HL-60/S4 (cell line): Measurements from ENCODE around the gene ACAP1.

ENCODE experiments used
- in situ Hi-C: fragments of 300-500 bp; cut with MboI; formaldehyde crosslinking; loops from 2 replicates; pipeline ENCODE4 v1.14.3; 2022; ENCODE audit warnings: low sequenced_read_pairs

ACAP1 gene

GRCh38 chr17:7383371-7383741 lies 47.0 kb downstream of the ACAP1 start:
- in situ Hi-C loops: no loop called here

DNA sequence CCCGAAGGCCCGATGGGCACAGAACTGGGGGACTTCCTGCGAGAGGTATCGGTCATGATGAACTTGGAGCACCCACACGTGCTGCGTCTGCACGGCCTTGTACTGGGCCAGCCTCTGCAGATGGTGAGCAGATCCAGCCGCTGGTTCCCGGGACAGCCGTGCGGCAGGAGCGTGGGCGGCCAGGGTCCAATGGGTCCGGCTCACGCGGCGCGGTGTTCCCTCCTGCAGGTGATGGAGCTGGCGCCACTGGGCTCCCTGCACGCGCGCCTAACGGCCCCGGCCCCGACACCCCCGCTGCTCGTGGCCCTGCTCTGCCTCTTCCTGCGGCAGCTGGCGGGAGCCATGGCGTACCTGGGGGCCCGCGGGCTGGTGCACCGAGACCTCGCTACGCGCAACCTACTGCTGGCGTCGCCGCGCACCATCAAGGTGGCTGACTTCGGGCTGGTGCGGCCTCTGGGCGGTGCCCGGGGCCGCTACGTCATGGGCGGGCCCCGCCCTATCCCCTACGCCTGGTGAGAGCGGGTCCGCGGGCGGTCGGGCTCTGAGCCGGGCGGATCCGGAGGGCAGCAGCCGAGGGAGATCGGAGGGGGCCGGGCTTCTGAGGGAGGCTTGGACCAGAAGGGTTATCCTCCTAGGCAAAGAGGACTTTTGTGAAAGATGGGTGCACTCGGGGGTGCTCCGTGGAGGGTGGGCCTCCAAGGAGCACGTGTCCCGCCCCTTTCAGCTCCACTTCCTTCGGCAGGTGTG lies 47.6 kb downstream of the ACAP1 start:
- in situ Hi-C loops: no loop called here

- in situ Hi-C loops: no loop called here
Observed at GRCh38 chr17:7384489-7385081, 48.3 kb downstream of the ACAP1 start.

- in situ Hi-C loops: no loop called here
Observed at GRCh38 chr17:7388856-7389255, 52.5 kb downstream of the ACAP1 start.

DNA sequence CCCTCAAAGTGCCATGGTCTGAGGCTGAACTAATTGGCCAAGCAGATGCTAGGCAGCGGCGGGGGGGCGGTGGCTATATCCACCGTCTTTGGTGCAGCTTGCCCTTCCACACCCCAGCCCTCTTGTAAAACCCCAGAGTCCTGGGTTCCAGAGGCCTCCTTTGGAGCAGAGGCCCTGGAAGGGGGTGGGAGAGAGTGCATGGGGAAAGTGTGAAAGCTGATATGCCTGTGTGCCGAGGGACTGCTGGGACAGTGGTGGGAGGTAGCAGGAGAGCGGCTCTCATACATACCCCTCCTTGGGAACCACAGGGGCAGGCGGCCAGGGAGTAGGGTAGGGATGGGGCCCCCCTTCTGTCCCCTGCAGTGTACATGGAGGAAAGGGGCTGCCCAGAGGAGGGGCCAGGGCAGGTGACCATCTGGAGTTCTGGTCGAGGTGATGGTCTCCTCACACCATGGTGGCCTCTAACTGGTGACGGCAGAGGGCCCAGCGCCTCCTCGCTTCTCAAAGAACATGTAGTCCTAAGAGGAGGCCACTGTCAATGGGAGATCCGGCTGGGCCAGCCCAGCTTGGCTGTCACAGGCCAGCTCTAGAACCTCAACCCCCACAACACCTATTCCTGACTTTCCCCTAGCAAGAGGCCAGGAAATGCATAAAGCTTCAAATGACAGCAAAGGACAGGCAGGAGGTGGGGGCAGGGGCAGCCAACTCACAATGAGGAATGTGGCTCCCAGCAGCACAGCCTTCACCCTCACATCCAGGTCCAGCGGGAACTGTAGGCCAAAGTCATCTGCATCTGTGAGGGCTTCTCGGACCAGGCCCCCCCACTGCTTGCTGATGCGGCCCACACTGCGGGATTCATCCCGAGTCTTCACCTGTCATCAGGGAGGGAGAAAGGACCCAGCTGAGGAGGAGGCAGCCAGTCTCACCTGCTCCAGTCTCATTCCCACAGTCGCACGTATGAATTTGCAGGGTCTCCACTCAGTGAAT lies 53.9 kb downstream of the ACAP1 start:
- in situ Hi-C loops: no loop called here

GRCh38 chr17:7391307-7391706 lies 55.0 kb downstream of the ACAP1 start:
- in situ Hi-C loops: no loop called here

GRCh38 chr17:7392696-7393612 lies 56.6 kb downstream of the ACAP1 start:
- in situ Hi-C loops: no loop called here

- in situ Hi-C loops: no loop called here
Observed at GRCh38 chr17:7393613-7394451, 57.5 kb downstream of the ACAP1 start.

DNA sequence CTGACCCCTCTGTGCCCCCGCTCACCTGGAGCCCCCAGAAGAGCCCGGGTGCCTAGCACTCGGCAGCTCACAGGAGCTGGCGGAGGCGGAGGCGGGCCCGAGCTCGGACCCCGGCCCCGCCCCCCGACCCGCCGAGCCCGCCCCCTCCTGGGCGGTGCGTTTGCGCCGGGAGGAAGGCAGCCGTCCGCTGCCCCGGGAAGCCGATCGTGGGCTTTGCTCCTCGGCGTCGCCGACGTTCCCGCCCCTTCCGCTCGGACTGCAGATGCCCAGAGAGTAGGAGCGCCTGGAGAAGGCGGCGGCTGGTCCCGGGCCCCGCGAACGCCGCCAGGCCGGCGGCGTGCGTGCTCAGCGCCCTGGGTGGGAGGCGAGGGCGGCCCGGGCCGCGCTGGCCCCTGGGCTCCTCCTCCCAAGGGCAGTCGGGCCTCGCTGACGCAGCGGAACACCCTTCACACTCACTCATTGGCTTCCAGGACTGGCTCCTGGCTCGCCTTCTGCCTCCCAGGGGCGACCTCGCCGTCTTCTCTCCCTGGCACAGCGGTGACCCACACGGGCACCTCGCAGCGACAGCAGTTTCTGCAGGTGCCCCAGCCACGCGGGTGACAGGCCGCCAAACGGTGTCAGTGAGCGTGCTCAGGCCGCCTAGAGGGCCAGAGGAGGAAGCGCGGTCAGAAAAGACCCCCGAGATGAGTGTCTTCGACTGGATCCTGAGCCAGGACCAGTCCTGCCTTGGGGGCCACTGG lies 58.3 kb downstream of the ACAP1 start, which contains the start of gene PLSCR3:
Gene PLSCR3 (minus strand): TSS at position 74 of the 740 bp plus-strand sequence. CDS start 415 bp downstream, outside the sequence.
- in situ Hi-C loops: no loop called here

DNA sequence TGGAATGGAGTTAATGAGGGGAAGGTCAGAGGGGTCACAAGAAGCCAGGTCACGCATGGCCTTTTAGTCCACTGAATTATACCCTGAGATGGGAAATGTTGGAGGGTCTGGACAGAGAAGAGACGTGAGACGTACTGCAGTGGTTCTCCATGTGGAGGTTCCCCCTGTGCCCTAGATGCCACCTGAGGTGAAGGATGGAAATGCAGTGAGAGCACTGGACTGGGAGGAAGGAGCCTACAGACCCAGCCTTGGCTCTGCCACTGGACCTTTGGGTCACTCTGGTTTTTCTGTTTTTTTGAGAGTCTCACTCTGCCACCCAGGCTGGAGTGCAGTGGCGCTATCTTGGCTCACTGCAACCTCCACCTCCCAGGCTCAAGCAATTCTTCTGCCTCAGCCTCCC lies 59.8 kb downstream of the ACAP1 start:
- in situ Hi-C loops: no loop called here

GRCh38 chr17:7398612-7399011 lies 62.3 kb downstream of the ACAP1 start:
- in situ Hi-C loops: no loop called here
